GM08714 (cell line): ENCODE data around the gene TSPAN31.

Experiments
- H3K4me3 ChIP-seq: fragments of 200-500 bp; sonication (Bioruptor generic); 2 replicates; pipeline ENCODE4 v1.5.1; 2014; ENCODE audit warnings: mild to moderate bottlenecking, low read length, inconsistent platforms
- ZNF274 ChIP-seq: IDR thresholded peaks from 2 replicates; pipeline ENCODE4 v1.6.1; 2012; ENCODE audit warnings: mild to moderate bottlenecking, low read depth, low read length

TSPAN31 gene

DNA sequence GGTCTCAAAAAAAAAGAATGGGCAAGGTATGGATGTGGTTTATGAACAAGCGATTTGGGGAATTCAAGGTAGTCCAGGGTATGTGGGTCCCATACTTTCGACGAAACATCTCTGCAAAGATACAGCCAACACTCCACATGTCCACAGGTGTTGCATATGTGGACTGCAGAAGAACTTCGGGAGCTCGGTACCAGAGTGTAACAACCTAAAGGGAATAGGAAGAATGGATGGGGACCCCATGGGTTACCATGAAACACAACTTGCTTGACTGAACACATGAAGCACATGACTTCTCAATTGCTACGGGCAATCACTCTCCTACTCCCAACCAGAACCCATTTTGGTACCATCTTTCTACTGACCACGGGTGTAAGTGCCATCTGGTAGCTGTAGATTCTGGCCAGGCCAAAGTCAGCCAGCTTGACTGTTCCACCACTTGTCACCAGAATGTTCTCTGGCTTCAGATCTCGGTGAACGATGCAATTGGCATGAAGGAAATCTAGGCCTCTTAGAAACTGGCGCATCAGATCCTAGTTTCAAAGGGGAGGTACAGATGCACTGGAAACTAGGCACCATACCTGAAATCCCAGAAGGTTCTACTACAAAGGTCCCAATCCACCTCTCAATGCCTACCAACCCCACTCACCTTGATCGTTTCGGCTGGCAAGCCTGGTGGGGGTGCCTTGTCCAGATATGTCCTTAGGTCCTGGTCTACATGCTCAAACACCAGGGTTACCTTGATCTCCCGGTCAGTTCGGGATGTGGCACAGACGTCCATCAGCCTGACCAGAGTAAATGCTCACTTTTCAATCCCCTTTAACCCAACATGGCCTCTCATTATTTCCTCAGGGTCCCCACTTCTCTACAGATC, 6.0 kb downstream of the TSPAN31 start:
- TF ChIP-seq ZNF274, result no peak
- peak overlapping the region; percentile 86 for H3K4me3 ChIP-seq

GRCh38 chr12:57751432-57751787, 6.6 kb downstream of the TSPAN31 start:
- H3K4me3 ChIP-seq, result peak overlapping the region; percentile 86
- no peak for TF ChIP-seq ZNF274

- peak within 1 kb of the TSS; percentile 86 for H3K4me3 ChIP-seq
- no peak for TF ChIP-seq ZNF274
These were observed 7.2 kb downstream of the TSPAN31 start, which contains the start of gene CDK4 for GRCh38 chr12:57751788-57752667. CDK4 (minus strand) TSS chr12:57752310; CDS start chr12:57751717, 593 bp downstream.

DNA sequence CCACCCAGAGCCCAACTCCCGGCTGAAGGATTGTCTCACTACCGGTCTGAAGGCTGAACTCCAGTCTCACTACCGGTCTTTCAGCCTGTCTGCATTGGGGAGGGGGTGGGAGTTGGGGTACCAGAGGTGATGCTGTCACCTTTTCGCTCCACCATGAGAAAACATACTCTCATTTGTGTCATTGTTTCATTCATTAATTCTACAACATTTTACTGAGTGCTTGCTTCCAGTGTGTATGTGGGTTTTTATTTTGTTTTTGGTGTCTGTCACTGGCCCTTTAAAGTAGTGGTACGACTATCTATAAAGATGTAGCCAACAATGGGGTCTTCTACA, 7.8 kb downstream of the TSPAN31 start:
- no peak overlapping the region; the same call in 1 of the 2 replicates for H3K4me3 ChIP-seq
- TF ChIP-seq ZNF274, result no peak

DNA sequence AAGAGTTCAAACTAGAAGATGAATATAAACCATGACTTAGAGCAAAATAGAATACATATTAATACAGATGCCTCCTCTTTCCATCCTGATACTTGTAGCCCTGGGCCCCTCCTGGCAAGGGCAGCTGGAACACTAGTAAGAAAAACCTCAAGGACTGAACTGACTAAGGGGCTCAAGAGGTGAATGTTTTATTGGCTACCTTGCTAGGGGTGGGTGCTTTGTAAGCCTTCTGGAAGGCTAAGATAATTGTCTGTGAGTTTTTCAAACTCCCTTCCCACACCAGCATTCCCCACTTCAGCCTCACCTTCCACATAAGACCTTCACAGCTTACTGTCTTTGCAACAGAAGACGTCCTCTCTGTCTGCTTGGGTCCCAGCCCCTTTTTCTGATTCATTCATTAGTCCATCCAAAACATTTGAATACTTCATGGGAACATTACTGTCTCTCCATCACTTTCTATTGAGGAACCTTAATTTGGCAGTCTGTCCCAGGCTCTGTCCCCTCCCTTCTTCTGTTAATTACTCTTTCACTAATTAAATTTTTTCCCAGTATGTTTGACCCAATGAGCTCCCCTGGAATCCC, 9.0 kb downstream of the TSPAN31 start:
- no peak overlapping the region for H3K4me3 ChIP-seq
- TF ChIP-seq ZNF274, result no peak

- no peak for TF ChIP-seq ZNF274
- peak within 1 kb of the TSS; percentile 86 for H3K4me3 ChIP-seq
These were observed 9.8 kb downstream of the TSPAN31 start, which contains the start of gene MARCHF9 for GRCh38 chr12:57754411-57755193. MARCHF9 (plus strand) TSS chr12:57755103; CDS start chr12:57755529, 426 bp downstream.

- no peak for TF ChIP-seq ZNF274
- peak overlapping the region; percentile 86 for H3K4me3 ChIP-seq
These were observed 10.3 kb downstream of the TSPAN31 start for GRCh38 chr12:57755194-57755453.

GRCh38 chr12:57755454-57756372, 10.9 kb downstream of the TSPAN31 start:
- H3K4me3 ChIP-seq, result peak overlapping the region; percentile 86
- no peak for TF ChIP-seq ZNF274

DNA sequence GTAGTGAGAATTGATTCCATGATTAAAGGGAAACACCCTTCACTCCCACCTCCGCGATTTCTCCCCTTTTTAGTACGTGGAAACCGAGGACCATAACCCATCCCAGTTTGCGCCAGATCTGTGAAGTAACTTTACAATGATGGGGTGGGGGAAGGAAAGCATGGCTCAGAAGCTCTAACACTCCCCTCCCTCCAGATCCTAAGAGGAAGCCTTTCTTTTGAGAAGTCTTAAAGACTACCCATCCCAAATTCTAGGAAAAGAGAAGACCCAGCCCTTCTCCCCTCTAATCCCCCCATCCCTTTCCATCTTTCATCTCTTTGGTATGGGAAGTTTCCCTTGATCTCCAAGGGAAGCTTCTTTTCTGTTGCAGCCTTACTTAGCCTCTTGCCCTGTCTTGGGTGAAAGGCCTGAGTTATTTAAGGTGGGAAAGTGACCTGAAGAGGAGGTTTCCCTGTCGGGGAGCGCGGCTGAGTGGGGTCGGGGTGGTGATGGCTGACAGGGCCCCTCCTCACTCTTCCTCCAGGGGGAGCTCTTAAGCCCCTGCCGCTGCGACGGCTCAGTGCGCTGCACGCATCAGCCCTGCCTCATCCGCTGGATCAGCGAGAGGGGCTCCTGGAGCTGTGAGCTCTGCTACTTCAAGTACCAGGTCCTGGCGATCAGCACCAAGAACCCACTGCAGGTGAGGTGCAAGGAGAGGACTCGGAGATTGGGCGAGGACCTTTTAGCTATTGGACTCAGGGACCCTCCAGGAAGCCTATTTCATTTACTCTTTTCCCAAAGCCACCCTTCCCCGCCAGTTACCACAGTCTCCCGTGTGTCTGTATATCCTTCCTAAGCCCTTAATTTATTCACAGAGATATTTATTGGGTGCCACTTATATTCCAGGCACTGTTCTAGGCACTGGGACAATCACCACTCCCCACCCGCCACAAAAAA, 11.8 kb downstream of the TSPAN31 start:
- H3K4me3 ChIP-seq, result peak overlapping the region; percentile 86

DNA sequence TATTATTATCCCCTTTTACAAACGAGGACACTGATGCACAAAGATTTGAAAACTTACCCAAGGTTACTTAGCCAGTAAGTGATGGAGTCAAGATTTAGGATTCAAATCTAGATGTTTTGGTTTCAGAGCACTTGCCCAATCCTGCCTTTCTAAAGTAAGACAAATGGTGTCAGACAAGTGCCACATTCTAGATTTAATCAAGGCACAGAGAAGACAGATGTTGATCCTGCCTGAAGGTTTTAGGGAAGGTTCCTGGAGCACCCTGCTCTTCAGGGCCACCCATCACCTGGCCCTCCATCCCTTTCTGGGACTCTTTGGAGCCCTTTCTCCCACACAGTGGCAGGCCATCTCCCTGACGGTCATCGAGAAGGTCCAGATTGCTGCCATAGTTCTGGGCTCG, 12.9 kb downstream of the TSPAN31 start:
- no peak for TF ChIP-seq ZNF274
- H3K4me3 ChIP-seq, result no peak overlapping the region

More for the DNA sequence above, 11.8 kb downstream of the TSPAN31 start:
- no peak for TF ChIP-seq ZNF274

DNA sequence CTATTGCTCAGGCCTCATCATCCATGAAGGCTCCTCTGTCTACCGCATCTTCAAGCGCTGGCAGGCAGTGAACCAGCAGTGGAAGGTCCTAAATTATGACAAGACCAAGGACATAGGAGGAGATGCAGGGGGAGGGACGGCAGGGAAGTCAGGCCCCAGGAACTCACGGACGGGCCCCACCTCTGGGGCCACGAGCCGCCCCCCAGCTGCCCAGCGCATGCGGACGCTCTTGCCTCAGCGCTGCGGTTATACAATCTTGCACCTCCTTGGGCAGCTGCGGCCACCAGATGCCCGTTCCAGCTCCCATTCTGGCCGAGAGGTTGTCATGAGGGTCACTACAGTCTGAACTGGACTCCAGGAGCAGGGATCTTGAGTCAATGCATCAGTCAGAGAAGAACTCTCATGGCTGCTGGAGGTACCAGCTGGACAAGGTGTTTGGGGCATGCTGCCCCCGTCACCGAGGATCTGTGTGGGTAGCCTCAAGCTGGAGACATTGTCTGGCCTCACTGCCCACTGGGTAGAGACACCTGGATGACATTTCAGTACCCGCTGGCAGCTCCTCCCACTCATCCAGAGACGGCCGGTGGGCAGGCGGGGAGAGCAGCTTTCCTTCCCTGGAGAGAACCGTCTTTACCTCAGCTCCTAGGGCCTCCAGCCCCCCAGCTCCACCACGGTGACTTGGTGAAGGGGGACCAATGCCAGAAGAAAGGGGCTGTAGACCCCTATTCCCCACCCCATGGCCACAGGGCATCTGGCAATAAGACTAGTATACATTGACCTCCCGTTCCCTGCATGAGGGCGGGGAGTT, 13.9 kb downstream of the TSPAN31 start:
- no peak for TF ChIP-seq ZNF274
- H3K4me3 ChIP-seq, result no peak overlapping the region
